T-helper 1 cell treated with Interleukin-12 subunit alpha and Interleukin-12 subunit beta and Interleukin-4 antibody, amounts not matched to agents 30 μg/mL and 1 μg/mL, for 36 hours (primary cell): ENCODE measurements around the gene ULK4.
"Not testable (repeated sequence)": the region's sequence is repeated elsewhere in the genome, so short reads cannot be mapped to it uniquely, and the experiment has no call there.

Source experiments
- H3K27ac Mint-ChIP-seq: one replicate; pipeline ENCODE4 v1.8.0; 2021; ENCODE audit warnings: mild to moderate bottlenecking, mixed read lengths
- H3K27me3 Mint-ChIP-seq: one replicate; pipeline ENCODE4 v1.8.0; 2021; ENCODE audit warnings: low read depth, mixed read lengths
- H3K36me3 Mint-ChIP-seq: one replicate; pipeline ENCODE4 v1.8.0; 2021; ENCODE audit warnings: low read depth, mixed read lengths
- H3K4me1 Mint-ChIP-seq: one replicate; pipeline ENCODE4 v1.8.0; 2021; ENCODE audit warnings: low read depth, mixed read lengths
- H3K4me3 Mint-ChIP-seq: one replicate; pipeline ENCODE4 v1.8.0; 2021; ENCODE audit warnings: mild to moderate bottlenecking, moderate library complexity, mixed read lengths
- H3K9me3 Mint-ChIP-seq: one replicate; pipeline ENCODE4 v1.8.0; 2021; ENCODE audit warnings: mixed read lengths

The ULK4 gene

GRCh38 chr3:41808618-41809017, 153.3 kb downstream of the ULK4 start:
- Mint-ChIP-seq H3K9me3 (no peaks in the 10 kb centered on the region), H3K36me3 (no peaks in the 10 kb centered on the region), H3K4me1 (no peaks in the 10 kb centered on the region), H3K27me3 (no peaks in the 10 kb centered on the region), H3K4me3 (no peak overlapping the region), H3K27ac (no peak overlapping the region)

- Mint-ChIP-seq H3K27me3 (no peaks in the 10 kb centered on the region), H3K27ac (no peak overlapping the region), H3K4me1 (no peaks in the 10 kb centered on the region), H3K4me3 (no peak overlapping the region), H3K9me3 (no peaks in the 10 kb centered on the region), H3K36me3 (no peaks in the 10 kb centered on the region)
Observed at GRCh38 chr3:41808152-41808551, 153.8 kb downstream of the ULK4 start.

- H3K4me1 Mint-ChIP-seq = no peaks in the 10 kb centered on the region
- no peaks in the 10 kb centered on the region for H3K9me3 Mint-ChIP-seq
- H3K4me3 Mint-ChIP-seq = no peak overlapping the region
- no peaks in the 10 kb centered on the region for H3K27me3 Mint-ChIP-seq
- no peaks in the 10 kb centered on the region for H3K36me3 Mint-ChIP-seq
- no peak overlapping the region for H3K27ac Mint-ChIP-seq
Observed at GRCh38 chr3:41794748-41795589, 166.9 kb downstream of the ULK4 start.

GRCh38 chr3:41792806-41793205, 169.1 kb downstream of the ULK4 start:
- no peaks in the 10 kb centered on the region for H3K9me3 Mint-ChIP-seq
- H3K27ac Mint-ChIP-seq = no peak overlapping the region
- no peaks in the 10 kb centered on the region for H3K27me3 Mint-ChIP-seq
- no peaks in the 10 kb centered on the region for H3K4me1 Mint-ChIP-seq
- H3K36me3 Mint-ChIP-seq = peaks cover 2% of the 10 kb centered on the region
- no peak overlapping the region for H3K4me3 Mint-ChIP-seq

GRCh38 chr3:41769106-41769505, 192.8 kb downstream of the ULK4 start:
- H3K4me3 Mint-ChIP-seq = no peak overlapping the region
- H3K36me3 Mint-ChIP-seq = no peaks in the 10 kb centered on the region
- no peaks in the 10 kb centered on the region for H3K4me1 Mint-ChIP-seq
- no peaks in the 10 kb centered on the region for H3K27me3 Mint-ChIP-seq
- H3K9me3 Mint-ChIP-seq = no peaks in the 10 kb centered on the region
- no peak overlapping the region for H3K27ac Mint-ChIP-seq

- Mint-ChIP-seq H3K27me3 (no peaks in the 10 kb centered on the region), H3K4me3 (no peak overlapping the region), H3K9me3 (no peaks in the 10 kb centered on the region), H3K4me1 (no peaks in the 10 kb centered on the region), H3K27ac (no peak overlapping the region), H3K36me3 (no peaks in the 10 kb centered on the region)
Observed at GRCh38 chr3:41768363-41768762, 193.5 kb downstream of the ULK4 start.

GRCh38 chr3:41762867-41763266, 199.0 kb downstream of the ULK4 start:
- H3K4me1 Mint-ChIP-seq, H3K36me3 Mint-ChIP-seq, H3K4me3 Mint-ChIP-seq, H3K27me3 Mint-ChIP-seq, H3K27ac Mint-ChIP-seq, H3K9me3 Mint-ChIP-seq: not testable (repeated sequence)

GRCh38 chr3:41753651-41754050, 208.3 kb downstream of the ULK4 start:
- H3K27ac Mint-ChIP-seq = no peak overlapping the region
- H3K4me3 Mint-ChIP-seq = no peak overlapping the region
- H3K27me3 Mint-ChIP-seq = no peaks in the 10 kb centered on the region
- no peaks in the 10 kb centered on the region for H3K36me3 Mint-ChIP-seq
- H3K9me3 Mint-ChIP-seq = no peaks in the 10 kb centered on the region
- peaks cover 8% of the 10 kb centered on the region for H3K4me1 Mint-ChIP-seq

GRCh38 chr3:41751597-41751996, 210.3 kb downstream of the ULK4 start:
- H3K4me1 Mint-ChIP-seq = peaks cover 8% of the 10 kb centered on the region
- H3K4me3 Mint-ChIP-seq = no peak overlapping the region
- H3K27me3 Mint-ChIP-seq = no peaks in the 10 kb centered on the region
- H3K36me3 Mint-ChIP-seq = no peaks in the 10 kb centered on the region
- no peaks in the 10 kb centered on the region for H3K9me3 Mint-ChIP-seq
- H3K27ac Mint-ChIP-seq = peak overlapping the region; percentile 6

- H3K9me3 Mint-ChIP-seq = no peaks in the 10 kb centered on the region
- no peak overlapping the region for H3K27ac Mint-ChIP-seq
- no peaks in the 10 kb centered on the region for H3K36me3 Mint-ChIP-seq
- peaks cover 8% of the 10 kb centered on the region for H3K4me1 Mint-ChIP-seq
- H3K27me3 Mint-ChIP-seq = no peaks in the 10 kb centered on the region
- no peak overlapping the region for H3K4me3 Mint-ChIP-seq
Observed at GRCh38 chr3:41749988-41750387, 211.9 kb downstream of the ULK4 start.

GRCh38 chr3:41746215-41746614, 215.7 kb downstream of the ULK4 start:
- Mint-ChIP-seq H3K4me3 (no peak overlapping the region), H3K4me1 (no peaks in the 10 kb centered on the region), H3K36me3 (no peaks in the 10 kb centered on the region), H3K27ac (no peak overlapping the region), H3K9me3 (no peaks in the 10 kb centered on the region), H3K27me3 (no peaks in the 10 kb centered on the region)

- Mint-ChIP-seq H3K27ac (no peak overlapping the region), H3K36me3 (no peaks in the 10 kb centered on the region), H3K4me1 (no peaks in the 10 kb centered on the region), H3K4me3 (no peak overlapping the region), H3K9me3 (peaks cover 4% of the 10 kb centered on the region), H3K27me3 (no peaks in the 10 kb centered on the region)
Observed at GRCh38 chr3:41742121-41742520, 219.8 kb downstream of the ULK4 start.

- no peaks in the 10 kb centered on the region for H3K36me3 Mint-ChIP-seq
- H3K27ac Mint-ChIP-seq = no peak overlapping the region
- no peak overlapping the region for H3K4me3 Mint-ChIP-seq
- H3K9me3 Mint-ChIP-seq = peaks cover 4% of the 10 kb centered on the region
- H3K4me1 Mint-ChIP-seq = no peaks in the 10 kb centered on the region
- H3K27me3 Mint-ChIP-seq = no peaks in the 10 kb centered on the region
Observed at GRCh38 chr3:41740374-41740886, 221.5 kb downstream of the ULK4 start.

- peaks cover 8% of the 10 kb centered on the region for H3K9me3 Mint-ChIP-seq
- no peaks in the 10 kb centered on the region for H3K36me3 Mint-ChIP-seq
- H3K4me3 Mint-ChIP-seq = no peak overlapping the region
- H3K4me1 Mint-ChIP-seq = no peaks in the 10 kb centered on the region
- H3K27ac Mint-ChIP-seq = no peak overlapping the region
- H3K27me3 Mint-ChIP-seq = no peaks in the 10 kb centered on the region
Observed at GRCh38 chr3:41726891-41727290, 235.0 kb downstream of the ULK4 start.

- Mint-ChIP-seq H3K4me1 (no peaks in the 10 kb centered on the region), H3K9me3 (no peaks in the 10 kb centered on the region), H3K27ac (no peak overlapping the region), H3K36me3 (no peaks in the 10 kb centered on the region), H3K27me3 (no peaks in the 10 kb centered on the region), H3K4me3 (no peak overlapping the region)
Observed at GRCh38 chr3:41717641-41718040, 244.3 kb downstream of the ULK4 start.
